Endothelial cell of umbilical vein (primary cell): Measurements from ENCODE around the gene ACAD11.

ENCODE experiments used
- CTCF ChIP-seq, 2 donors: IDR thresholded peaks; 1 replicate in 1 of 2; 2 replicates in 1 of 2; pipeline ENCODE4 v1.5.1; 2011; ENCODE audit warnings: low read length in 2 of 2, mild to moderate bottlenecking in 2 of 2, moderate library complexity in 2 of 2, control low read depth in 1 of 2, inconsistent platforms in 1 of 2, low read depth in 1 of 2; ENCODE audit not compliant: insufficient read depth in 1 of 2; ENCODE audit errors: extremely low read depth in 1 of 2
- EZH2 ChIP-seq: IDR thresholded peaks from 2 replicates; pipeline ENCODE4 v1.6.1; 2012; ENCODE audit warnings: borderline replicate concordance, low read depth, mild to moderate bottlenecking, moderate library complexity, low read length, inconsistent platforms; ENCODE audit not compliant: severe bottlenecking
- FOS ChIP-seq: IDR thresholded peaks from 2 replicates; pipeline ENCODE4 v1.6.1; 2011; ENCODE audit warnings: mild to moderate bottlenecking, low read length, moderate library complexity, borderline replicate concordance; ENCODE audit not compliant: insufficient read depth
- GATA2 ChIP-seq: IDR thresholded peaks from 2 replicates; pipeline ENCODE4 v1.7.0; 2011; ENCODE audit warnings: low read depth, mild to moderate bottlenecking, moderate library complexity, mixed read lengths, low read length; ENCODE audit not compliant: insufficient read length, insufficient read depth
- MAX ChIP-seq: IDR thresholded peaks from 2 replicates; pipeline ENCODE4 v1.6.1; 2011; ENCODE audit not compliant: insufficient read depth, insufficient read length
- POLR2A ChIP-seq: IDR thresholded peaks from 2 replicates; pipeline ENCODE4 v1.6.1; 2012; ENCODE audit warnings: low read depth, mild to moderate bottlenecking, control low read depth, low read length
- POLR2AphosphoS5 ChIP-seq: IDR thresholded peaks from 2 replicates; pipeline ENCODE4 v1.6.1; 2012; ENCODE audit warnings: low read depth, mild to moderate bottlenecking, control low read depth, low read length, moderate library complexity; ENCODE audit not compliant: insufficient read depth

GRCh38 chr3:132662212-132662611, 2.6 kb upstream of the ACAD11 start:
- no peak for TF ChIP-seq GATA2
- no peak for TF ChIP-seq MAX
- no peak for TF ChIP-seq EZH2
- TF ChIP-seq CTCF (IDR thresholded peaks at IDR 0.05; ENCODE audit: extremely low read depth in 1 of 2, insufficient read depth in 1 of 2, low read depth in 1 of 2, low read length in 2 of 2): no peak
- no peak for TF ChIP-seq POLR2AphosphoS5
- no peak for TF ChIP-seq POLR2A
- TF ChIP-seq FOS: no peak
